HG02884 (cell line): ENCODE data around the gene PRKG1.

Source experiments
- ATAC-seq: cut with Tn5 transposase; IDR thresholded peaks from one replicate; pipeline ENCODE4 v1.9.1; 2021; ENCODE audit warnings: mild to moderate bottlenecking, moderate library complexity; ENCODE audit not compliant: unreplicated experiment

Gene PRKG1

DNA sequence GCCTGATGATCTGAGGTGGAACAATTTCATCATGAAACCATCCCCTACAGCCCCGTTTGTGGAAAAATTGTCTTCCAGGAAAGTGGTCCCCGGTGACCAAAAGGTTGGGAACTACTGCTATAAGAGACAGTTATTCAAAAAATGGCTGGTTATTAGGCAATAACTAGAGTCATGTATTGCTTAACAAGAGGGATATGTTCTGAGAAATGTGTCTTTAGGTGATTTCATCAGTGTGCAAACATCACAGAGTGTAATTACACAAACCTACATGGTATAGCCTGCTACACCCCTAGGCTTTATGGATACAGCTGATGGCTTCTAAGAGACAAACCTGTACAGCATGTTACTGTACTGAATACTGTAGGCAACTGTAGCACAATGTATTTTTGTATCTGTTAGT lies 696.4 kb downstream of the PRKG1 start:
- ATAC-seq = no peak

DNA sequence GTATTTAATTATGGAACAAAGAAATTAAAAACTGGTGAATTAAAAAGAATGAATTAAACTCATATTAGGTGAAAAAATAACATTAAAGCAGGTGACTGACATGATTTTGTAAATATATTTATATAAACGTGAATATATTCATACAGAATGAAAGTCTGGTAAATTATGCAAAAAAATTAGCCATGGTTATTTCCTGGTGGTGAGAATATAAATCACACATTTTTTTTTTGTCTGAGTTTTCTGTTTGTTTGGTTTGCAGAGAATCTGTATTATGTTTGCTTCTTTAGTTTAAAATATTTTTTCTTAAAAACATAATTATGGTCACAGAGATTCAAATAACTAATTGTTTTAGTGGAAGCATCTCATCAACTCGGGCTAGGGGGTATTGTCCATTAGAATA lies 698.1 kb downstream of the PRKG1 start:
- no peak for ATAC-seq

DNA sequence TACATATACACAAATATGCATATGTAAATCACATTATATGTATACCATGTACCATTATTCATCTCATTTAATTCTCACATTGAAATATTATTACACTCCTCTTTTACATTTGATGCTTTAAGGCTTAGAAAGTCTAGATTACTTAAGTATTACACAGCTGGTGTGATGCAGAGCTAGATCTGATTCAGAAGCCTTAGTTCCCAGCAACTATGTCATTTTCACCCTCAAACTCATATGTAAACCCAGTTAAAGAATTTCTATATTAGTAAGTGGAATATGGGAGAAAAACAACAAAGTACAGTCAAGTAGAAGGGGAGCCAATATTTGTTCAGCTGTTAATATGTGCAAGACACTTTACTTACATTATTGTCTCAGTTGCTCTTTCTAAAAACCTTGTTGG lies 699.4 kb downstream of the PRKG1 start:
- ATAC-seq = no peak

DNA sequence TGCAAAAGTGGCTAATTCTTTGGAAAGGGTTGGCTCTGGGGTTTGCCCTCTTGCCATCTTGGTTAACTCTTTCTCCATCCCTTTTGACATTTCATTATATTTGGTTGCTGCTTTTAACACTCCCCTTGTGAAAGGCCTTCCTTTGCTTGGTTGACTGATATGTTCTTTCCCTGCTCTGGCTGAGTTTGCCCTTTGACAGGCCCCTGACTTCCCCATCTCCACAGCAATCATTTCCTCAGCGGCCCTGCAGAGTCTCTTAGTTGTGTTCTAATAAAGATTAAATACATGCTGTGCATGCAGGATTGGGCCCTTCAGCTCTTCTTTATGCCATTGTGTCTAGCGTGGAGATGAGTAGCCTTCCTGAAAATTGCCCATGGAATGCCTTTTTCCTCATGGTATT lies 709.7 kb downstream of the PRKG1 start:
- ATAC-seq = no peak

DNA sequence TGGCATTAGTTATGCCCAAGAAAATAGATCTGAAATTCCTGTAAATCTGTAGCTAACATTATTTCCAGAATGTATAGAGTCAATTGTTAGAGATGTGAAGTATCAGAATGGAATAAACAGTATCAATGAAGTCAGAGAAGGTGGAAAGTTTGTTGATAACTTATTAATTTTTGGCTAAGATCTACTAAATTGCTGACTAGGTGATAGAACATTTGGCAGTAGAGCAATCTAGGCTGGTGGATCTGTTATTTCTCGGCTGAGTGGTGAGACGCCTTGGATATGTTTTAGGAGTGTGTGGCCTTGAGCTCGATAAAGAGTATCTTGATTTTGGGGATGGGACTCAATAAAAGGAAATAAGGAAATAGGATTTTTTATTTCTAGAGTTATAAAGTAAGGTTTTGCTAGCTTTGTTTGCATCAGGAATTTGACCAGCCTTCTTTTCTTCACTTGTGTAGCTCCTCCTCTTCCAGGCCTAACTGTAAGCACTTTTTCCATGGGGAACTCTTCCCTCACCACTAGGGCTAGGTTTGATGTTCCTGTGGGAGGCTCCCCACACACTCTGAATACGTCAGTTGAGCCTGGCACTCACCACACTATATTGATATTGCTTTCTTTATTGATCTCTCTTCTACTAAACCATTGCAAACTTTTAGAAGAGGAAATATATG lies 711.9 kb downstream of the PRKG1 start:
- ATAC-seq = no peak

DNA sequence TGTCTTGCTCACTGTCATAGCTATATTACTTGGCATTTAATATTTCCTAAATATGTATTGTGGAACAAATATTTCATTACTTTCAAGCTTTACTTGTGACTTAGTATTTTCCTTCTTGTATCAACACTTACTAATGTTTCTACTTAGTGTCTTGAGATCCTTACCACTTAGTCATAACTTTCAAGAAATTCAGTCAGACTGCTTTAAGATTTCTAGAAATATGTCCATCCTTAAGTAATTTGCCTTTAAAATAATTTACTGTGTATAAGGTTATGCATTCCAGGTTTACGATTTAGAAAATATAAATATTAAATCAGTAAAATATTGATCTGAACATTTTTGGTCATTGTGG lies 712.4 kb downstream of the PRKG1 start:
- no peak for ATAC-seq

DNA sequence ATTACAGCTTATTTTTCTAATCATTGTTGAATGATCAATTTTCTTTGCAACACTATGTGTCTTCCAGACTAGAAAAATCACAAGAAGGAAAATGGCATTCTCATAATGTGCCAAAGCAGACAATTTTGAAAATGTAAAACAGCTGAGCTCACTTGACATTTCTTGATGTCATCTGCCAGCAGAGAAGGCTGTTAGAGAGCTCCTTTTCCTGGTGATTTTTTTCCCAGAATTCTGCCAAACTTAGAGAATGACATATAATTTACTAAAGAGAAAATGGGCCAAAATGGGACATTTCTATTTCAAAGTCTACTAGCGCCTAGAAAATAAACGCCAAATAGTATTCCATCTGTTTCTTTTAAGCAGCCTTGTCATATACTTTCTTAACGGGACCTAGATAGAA lies 714.0 kb downstream of the PRKG1 start:
- no peak for ATAC-seq

DNA sequence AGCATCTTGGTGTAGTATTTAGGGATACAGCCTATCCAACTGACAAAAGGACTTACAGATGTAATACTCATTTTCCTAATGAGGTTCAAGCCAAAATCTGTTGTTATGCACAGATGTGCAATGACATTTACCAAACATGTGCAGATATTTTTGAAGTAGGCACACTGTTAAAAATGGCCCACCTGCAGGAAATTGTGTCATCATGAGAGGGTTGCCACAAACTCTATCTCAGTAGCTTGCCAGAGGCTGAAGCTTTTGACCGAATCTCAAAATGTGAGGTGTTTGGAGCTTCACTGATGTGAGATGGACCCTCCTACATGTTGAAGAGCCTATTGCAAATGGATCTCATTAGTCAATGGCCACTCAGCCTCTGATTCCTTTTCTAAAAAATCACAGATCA lies 714.8 kb downstream of the PRKG1 start:
- no peak for ATAC-seq

DNA sequence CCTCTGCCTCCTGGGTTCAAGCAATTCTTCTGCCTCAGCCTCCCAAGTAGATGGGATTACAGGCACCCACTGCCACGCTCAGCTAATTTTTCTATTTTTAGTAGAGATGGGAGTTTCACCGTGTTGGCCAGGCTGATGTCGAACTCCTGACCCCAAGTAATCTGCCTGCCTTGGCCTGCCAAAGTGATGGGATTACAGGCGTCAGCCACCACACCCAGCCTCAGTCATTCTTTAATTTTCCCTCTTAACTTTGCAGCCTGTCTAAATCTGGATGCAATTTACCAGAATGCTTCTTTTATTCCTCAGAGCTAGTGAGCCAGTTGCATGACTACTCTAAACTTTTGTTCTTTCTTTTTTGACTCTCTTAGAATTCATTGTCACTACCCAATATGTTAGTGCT lies 715.6 kb downstream of the PRKG1 start:
- ATAC-seq = no peak

DNA sequence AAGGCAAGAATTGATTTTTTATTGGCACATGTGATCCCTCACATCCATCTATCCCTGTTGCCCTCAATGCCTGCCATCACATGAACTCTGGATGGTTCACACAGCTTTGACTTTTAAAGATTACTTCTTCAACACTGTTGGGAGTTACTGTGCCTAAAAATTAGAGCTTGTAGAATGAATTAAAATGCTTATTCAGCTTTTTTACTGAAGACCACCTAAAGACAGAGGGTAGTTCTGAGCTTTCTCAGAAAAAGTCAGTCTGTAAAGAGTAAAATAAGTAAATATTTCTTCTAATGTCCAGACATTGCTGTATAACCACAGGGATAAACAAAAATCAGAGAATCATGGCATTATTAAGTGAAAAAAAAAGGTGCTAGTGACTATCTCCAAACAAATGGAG lies 718.4 kb downstream of the PRKG1 start:
- no peak for ATAC-seq

DNA sequence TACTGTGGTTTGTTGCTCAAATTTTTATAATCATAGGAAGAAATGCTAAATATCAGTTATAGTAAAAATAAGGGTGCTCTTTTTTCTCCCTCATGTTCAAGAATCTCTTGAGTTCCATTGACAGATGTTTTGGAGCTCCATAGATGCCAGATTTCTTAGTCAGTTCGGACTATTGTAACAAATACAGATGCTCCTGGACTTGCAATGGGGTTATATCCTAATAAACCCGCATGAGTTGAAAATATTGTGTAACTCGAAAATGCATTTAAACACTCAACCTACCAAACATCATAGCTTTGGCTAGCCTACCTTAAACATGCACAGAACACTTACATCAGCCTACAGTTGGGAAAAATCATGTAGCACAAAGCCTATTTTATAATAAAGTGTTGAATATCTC lies 725.8 kb downstream of the PRKG1 start:
- ATAC-seq = no peak

DNA sequence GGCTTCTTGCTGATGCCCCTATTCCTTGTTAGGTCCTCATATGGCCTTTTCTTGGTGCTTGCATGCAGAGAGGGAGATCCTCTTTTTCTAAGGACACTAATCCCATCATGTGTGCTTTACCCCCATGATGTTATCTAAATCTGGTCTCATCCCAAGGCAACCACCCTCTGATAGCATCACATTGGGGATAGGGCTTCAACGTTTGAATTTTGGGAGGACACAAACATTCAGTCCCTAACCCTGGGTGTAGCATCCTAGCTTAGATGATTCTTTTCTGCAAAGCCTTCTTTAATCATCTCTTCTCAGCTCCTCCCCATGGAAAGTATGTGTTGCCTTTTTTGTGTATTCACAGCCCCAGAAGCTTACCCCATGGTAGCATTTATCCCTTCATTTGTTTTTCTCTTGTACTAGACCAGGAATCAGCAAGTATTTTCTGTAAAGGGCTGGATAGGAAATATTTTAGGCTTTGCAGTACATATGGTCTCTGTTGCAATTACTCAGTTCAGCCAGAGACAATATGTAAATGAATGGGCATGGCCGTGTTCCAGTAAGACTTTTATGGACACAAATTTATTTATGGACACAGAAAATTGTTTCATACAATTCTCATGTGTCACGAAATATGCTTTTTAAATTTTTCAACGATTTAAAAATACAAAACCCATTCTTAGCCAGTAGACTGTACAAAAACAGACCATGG lies 726.6 kb downstream of the PRKG1 start:
- ATAC-seq = no peak

DNA sequence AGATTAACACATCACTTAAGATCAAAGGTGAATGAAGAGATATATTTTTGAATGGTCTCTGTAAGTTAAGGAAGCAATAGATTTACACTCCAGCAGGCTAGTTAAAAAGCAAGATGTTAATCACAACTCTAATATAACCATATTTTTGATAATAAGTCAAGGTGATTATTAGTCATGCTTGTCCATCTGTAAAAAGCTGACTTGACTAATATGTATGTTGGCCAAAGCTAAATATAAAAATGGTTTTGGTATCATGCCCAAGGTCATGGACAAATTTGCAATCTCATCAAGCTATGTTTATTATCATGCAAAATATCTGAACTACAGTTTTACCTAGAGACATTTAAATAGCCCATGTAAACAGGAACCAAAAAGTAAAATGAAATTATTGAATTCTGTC lies 727.7 kb downstream of the PRKG1 start:
- no peak for ATAC-seq

DNA sequence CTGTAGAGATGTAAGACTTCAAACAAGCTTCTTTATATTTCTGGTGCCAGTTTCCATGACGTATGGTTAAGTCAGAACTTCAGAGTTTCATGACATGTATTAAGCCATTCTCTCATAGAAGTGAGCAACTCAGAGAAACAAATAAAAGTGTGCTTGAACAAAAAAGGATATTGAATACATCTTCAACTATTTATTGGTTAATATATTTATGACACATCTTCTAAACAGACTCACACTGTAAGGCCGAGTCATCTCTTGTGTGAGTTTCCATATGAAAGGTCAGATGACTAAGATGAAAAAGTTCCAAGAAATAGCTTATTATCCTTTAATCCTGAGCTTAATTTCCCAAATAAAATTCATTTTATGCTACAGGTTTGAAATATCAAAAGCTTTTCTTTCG lies 730.6 kb downstream of the PRKG1 start:
- no peak for ATAC-seq

DNA sequence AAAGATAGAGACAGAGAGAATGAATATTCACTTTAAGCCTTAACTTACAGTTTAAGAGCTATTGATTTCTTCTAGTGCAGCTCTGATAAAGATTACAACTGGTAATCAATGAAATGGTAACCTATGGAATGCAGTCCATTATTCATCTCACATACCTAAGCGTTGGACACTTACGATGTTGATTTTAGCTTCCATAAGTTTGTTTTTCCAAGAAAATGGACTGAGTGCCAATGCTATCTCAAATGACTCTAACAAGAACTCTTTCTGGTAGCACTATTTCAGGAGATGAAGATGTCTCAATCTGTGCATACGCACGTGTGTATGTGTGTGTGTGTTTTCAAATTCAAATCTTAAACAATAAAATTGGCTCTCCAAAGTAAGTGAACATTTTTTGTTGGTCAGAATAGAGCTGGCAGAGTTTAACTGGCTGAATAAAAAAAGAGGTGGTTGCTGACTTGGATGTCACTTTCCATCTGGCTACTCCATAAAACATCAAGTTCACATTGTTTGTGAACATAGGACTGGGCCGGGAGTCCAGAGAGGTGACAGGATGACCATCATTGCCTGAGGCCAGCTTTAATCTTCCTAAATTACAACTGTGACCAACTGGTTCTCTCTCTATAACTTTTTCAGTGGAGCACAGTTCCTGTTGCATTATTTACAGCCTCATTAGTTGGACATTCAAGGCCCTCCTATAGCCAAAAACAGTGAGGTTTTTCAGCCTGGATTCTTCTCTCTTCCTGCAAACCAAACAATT lies 732.0 kb downstream of the PRKG1 start:
- ATAC-seq = no peak

DNA sequence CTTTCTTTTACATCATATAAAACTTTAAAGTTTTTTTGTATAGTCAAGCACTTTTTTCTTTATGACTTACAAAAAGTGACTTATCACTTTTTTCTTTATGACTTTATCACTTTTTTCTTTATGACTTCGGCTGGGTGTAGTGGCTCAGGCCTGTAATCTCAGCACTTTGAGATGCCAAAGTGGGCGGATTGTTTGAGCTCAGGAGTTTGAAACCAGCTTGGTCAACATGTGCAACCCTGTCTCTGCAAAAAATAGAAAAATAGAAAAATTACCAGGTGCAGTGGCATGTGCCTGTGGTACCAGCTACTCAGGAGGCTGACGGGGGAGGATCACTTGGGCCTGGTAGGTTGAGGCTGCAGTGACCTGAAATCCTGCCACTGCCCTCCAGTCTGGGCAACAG lies 733.9 kb downstream of the PRKG1 start:
- ATAC-seq = no peak

DNA sequence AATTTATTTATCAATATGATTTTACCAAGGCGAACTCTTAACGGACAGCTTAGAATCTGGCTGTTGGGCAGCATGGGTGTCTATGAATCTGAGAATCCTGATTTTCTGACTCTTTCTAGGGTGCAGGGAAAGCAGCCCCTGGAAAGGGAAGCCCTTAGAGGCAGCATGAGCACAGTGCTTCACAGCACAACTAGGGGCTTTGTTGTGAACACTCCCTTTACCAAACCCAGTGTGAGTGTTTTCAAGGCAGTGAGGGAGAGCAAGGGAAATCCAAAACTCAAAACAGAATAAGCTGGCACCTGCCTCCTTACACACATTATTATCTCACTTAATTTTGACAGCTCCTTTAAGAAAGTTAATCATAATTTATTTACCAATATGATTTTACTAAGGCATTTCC lies 741.4 kb downstream of the PRKG1 start:
- no peak for ATAC-seq

DNA sequence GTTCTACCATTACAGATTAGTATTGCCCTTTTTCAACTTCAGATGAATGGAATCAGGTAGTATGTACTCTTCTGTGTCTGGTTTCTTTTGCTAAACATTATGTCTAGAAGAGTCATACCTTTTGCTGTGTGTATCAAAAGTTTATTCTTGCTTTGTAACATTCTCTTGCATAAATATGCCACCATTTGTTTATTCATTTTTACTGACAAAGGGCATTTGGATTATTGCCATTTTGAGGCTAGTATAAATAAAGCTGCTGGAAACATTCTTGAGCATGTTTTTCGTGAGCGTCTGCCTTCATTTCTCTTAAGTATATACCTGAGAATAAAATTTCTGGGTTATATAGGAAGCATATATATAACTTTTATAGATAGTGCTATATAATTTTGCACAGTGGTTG lies 746.8 kb downstream of the PRKG1 start:
- no peak for ATAC-seq

DNA sequence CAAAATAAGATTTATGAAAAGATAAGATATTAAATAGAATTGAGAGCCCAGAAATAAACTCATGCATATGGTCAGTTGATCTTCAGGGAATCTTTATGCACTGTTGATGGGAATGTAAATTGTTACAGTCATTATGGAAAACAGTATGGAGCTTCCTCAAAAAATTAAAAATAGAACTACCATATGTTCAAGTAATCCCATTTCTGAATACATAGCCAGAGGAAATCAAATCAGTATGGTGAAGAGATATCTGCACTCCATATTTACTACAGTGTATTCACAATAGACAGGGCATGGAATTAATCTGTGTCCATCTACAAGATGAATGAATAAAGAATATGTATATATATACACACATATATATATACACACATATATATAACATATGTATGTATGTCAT lies 747.5 kb downstream of the PRKG1 start:
- no peak for ATAC-seq

DNA sequence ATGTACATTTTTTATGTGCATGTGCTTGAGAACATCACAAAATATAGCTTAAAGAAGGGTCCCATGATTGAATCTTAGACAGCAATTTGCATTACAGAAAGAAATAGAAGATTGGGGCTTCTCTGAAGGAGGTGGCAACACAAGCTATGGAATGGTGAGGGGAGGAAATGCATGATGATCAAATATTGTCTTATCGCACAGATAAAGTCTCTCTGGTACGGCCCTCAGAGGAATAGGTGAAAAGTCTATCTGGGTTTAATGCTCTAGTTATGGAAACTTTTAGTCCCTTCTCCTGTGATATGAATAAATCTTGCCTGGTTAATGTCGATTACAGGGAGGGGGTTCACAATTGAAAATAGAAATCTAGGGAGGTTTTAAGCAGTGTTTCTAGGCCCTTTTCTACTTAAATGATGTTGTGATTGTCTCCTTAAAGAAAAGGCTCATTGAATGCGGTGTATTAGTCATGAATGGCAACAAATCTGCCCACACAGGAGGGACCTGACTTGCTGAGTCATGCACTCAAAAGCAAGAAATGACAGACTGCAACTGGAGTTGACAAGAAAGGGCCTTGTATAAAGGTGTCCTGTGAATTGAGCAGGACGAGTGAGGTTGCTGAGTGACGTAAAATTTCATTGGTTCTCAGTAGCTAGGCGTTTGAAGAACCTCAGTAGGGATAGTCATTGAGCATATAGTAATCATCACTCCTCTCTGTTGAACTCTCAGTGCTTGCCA lies 758.5 kb downstream of the PRKG1 start:
- peak; percentile 95 for ATAC-seq

DNA sequence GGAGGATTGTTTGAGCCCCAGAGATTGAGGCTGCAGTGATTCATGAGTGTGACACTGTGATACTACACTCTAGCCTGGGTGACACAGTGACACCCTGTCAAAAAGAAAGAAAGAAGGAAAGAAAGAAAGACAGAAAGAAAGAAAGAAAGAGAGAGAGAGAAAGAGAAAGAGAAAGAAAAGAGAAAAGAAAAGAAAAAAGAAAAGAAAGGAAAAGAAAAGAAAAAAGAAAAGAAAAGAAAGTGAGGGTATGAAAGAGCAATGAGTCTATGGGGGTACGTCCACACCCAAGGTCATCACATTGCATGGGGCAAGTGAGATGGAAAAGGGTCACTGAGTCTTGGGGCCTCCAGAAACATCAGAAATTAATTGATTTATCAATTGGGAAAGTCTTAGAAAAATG lies 760.3 kb downstream of the PRKG1 start:
- ATAC-seq = no peak

DNA sequence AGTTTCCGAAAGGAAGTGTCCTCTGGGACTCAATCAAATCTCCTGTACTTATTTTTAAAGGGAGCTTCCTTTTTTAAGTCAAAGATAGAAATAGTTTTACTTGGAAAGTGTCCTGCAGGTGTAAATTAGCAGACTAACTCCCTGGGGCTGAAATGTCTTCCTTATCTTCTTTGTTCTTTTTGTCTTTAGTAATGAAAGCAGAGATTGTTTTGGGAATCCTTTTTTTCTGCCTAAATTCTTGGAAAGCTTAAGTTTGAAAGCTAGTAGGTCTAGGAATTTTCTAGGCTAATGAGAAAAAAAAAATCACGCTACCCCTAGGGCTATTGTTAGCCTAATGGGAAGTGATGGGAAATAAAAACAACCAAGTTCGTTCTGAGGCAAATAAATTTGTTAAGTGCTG lies 764.2 kb downstream of the PRKG1 start:
- no peak for ATAC-seq
